ENCODE measurements around the gene SLC5A1. TPM values are rescaled to one million over a fixed set of nuclear protein-coding genes. Genes with fewer than 3 reads are reported as not detected.

The SLC5A1 gene
- total and polyA plus RNA-seq, 2 of the 8 experiments (the other 6 are each of a cell fraction or from before 2014, with no cell fraction given): 0.06 TPM; not detected in 1

DNA sequence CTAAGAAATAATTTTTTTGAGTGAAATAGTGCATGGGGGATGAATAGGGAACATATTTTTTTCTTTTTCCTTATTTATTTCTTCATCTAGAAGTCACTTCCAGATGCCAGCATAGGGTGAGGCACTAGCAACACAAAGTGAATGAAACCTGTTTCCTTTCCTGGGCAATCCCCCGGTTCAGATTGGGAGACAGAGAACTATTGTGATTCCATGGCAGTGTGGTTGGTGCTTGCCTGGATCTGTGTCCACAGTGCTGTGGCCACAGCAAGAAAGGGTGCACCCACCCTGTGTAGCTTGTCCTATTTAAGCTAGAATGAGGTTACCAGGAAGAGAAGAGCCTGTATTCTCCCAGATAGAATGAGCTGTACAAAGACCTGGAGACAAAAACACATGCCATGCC lies 57.6 kb downstream of the SLC5A1 start:
- no peak overlapping the region for H3K18ac ChIP-seq (ENCODE audit: extremely low read depth, low read length)
- no peak overlapping the region for H2BK20ac ChIP-seq (ENCODE audit: low read length)
- H3K27me3 ChIP-seq (replicated peaks in 1 of 4; ENCODE audit: control insufficient read depth in 3 of 4, extremely low read depth in 1 of 4, insufficient read depth in 3 of 4, low read length in 3 of 4): no peaks in the 10 kb centered on the region; a peak in 1 of 7 replicates
- no peaks in the 10 kb centered on the region for H3K36me3 ChIP-seq (ENCODE audit: control insufficient read depth in 2 of 4, insufficient read depth in 4 of 4, low read length in 3 of 4)
- no peak overlapping the region for H3K27ac ChIP-seq (ENCODE audit: low read depth, low read length)
- H3K4me2 ChIP-seq (ENCODE audit: insufficient read depth in 1 of 2, low read depth in 2 of 2, low read length in 2 of 2): no peak overlapping the region
- no peak overlapping the region for H4K8ac ChIP-seq (ENCODE audit: extremely low read depth, insufficient read depth, low read length)
- H4K20me1 ChIP-seq (replicated peaks in 1 of 2; ENCODE audit: control insufficient read depth in 1 of 2, insufficient read depth in 2 of 2, low read length in 2 of 2): no peaks in the 10 kb centered on the region
- H2BK12ac ChIP-seq (ENCODE audit: low read depth, low read length): no peak overlapping the region
- no peak for FAIRE-seq
- H3K23me2 ChIP-seq (ENCODE audit: low read depth, low read length): no peaks in the 10 kb centered on the region
- H3K79me1 ChIP-seq (ENCODE audit: low read depth, low read length): no peaks in the 10 kb centered on the region
- POLR2A ChIA-PET (ENCODE audit: partially characterized antibody): no interaction called here
- no peak overlapping the region for H3K9ac ChIP-seq (replicated peaks in 1 of 4; ENCODE audit: extremely low read depth in 1 of 4, low read depth in 3 of 4, low read length in 3 of 4)
- H2AK5ac ChIP-seq (ENCODE audit: low read depth, low read length): no peak overlapping the region
- H2BK5ac ChIP-seq (ENCODE audit: low read depth, low read length): no peak overlapping the region
- H2AFZ ChIP-seq (ENCODE audit: low read length): no peak overlapping the region; the same call in 1 of the 2 replicates
- no peak overlapping the region for H3K14ac ChIP-seq (ENCODE audit: insufficient read length)
- no peak overlapping the region for H3K4me3 ChIP-seq (ENCODE audit: extremely low read depth in 1 of 4, insufficient read depth in 2 of 4, low read depth in 3 of 4, low read length in 4 of 4)
- H3K56ac ChIP-seq (replicated peaks; ENCODE audit: insufficient read length, low read depth, low read length): no peak overlapping the region
- H3K23ac ChIP-seq (ENCODE audit: insufficient read length): no peak overlapping the region
- no peak overlapping the region for H2BK15ac ChIP-seq (ENCODE audit: low read length)
- H3K79me2 ChIP-seq (ENCODE audit: control insufficient read depth in 1 of 2, insufficient read depth in 2 of 2, low read length in 2 of 2): no peaks in the 10 kb centered on the region
- H3K9me3 ChIP-seq (ENCODE audit: insufficient read depth in 2 of 2, low read depth in 1 of 2, low read length in 1 of 2): no peaks in the 10 kb centered on the region
- H3K4ac ChIP-seq (replicated peaks; ENCODE audit: insufficient read length, low read depth, low read length): no peak overlapping the region
- CTCF ChIA-PET (ENCODE audit: partially characterized antibody): interaction anchor here (1.1 to 1.8 kb wide), 4 partner anchors 8 to 131 kb away, joined by 3 to 5 read pairs (median 4); no protein-coding TSS in a partner anchor
- WGBS, 2 experiments (ENCODE audit: extremely low coverage in 1 of 2, insufficient coverage in 1 of 2, insufficient read length in 1 of 2, insufficient replicate concordance in 2 of 2, low coverage in 1 of 2, low lambda C conversion rate in 2 of 2, missing lambda C conversion rate in 1 of 2): 86% methylated on average over 1 of the region's 1 CpG; no CpG with 5 or more reads in 1 of the 2 experiments
- no peak overlapping the region for H4K91ac ChIP-seq (replicated peaks; ENCODE audit: insufficient read length, low read length)
- H4K5ac ChIP-seq (ENCODE audit: insufficient read length, low read depth, low read length): no peak overlapping the region
- H3K4me1 ChIP-seq (replicated peaks in 1 of 4; ENCODE audit: control insufficient read depth in 3 of 4, insufficient read depth in 4 of 4, low read length in 3 of 4): no peaks in the 10 kb centered on the region
- DNase-seq (ENCODE audit: low read depth in 1 of 2, low spot score in 2 of 2): no peak
- H2BK120ac ChIP-seq (replicated peaks; ENCODE audit: low read depth, low read length): no peak overlapping the region
- TF ChIP-seq SIRT6 (IDR thresholded peaks at IDR 0.05; ENCODE audit: low read length): no peak
- no peak for TF ChIP-seq NANOG (IDR thresholded peaks at IDR 0.05; ENCODE audit: insufficient read depth, low read depth, low read length, poor library complexity, severe bottlenecking)
- no peak for TF ChIP-seq BACH1 (IDR thresholded peaks at IDR 0.05; ENCODE audit: low read length)
- no peak for TF ChIP-seq ASH2L (IDR thresholded peaks at IDR 0.05; ENCODE audit: low read length)
- no peak for TF ChIP-seq SAP30 (IDR thresholded peaks at IDR 0.05; ENCODE audit: insufficient read depth, insufficient replicate concordance, low read length)
- no peak for TF ChIP-seq EZH2 (IDR thresholded peaks at IDR 0.05; ENCODE audit: low read depth, low read length, severe bottlenecking)
- TF ChIP-seq SIX5 (IDR thresholded peaks at IDR 0.05; ENCODE audit: low read depth, low read length): no peak

All from H1 (cell line).